Measurements from ENCODE around the gene CDX2.

CDX2 gene

DNA sequence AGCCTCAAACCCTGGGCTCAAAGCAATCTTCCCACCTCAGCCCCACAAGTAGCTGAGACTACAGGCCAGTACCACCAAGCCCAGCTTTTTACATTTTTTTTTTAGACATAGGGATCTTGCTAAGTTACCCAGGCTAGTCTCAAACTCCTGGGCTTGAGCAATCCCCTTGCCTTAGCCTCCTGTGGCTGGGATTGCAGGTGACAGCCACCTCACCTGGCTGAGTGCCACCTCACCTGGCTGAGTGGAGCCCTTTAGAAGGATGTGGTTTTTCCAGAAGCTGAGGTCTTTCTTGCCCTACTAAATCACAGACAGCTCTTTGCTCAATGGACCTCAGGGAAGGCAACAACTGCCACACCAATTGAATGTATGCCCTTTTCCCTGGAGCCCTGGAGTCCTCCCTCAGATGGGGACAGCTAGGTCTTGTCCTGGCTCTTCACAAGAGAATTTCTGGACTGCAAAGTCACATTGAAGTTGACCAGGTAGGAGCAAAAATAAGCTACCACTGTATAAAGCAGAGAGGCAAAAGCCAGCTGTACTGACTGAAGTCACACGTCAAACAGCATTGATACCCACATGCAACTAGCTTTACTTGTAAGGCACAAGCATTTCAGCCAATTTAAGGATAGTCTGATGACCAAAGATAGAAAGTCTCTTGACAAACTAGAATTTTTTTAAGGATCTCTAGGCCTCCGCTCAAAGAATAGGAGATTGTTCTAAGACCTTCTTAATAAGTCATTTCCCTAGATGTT, 35.4 kb downstream of the CDX2 start:
- in situ Hi-C loops (cut with HindIII; ENCODE audit: low sequenced_read_pairs): no loop called here

DNA sequence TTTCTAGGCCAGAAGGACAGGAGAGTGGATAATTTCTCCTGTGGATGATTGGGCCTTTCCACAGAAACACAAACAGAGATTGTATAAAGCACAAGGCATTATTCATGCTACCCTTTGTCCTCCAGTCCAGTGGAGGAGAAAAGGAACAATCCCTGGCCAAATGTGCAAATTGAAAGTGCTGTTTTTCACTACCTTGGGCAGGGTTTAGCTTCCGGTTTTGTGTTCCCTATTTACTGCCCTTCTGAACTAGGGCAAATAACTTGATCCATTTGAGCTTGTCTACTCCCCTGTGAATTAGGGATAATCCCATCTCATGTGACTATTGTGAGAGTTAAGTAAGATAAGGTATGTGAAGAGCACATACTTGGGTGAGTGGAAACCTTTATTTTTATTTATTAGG, 36.0 kb downstream of the CDX2 start:
- in situ Hi-C loops (cut with HindIII; ENCODE audit: low sequenced_read_pairs): no loop called here

GRCh38 chr13:27929868-27930267, 39.2 kb downstream of the CDX2 start:
- in situ Hi-C loops (cut with HindIII; ENCODE audit: low sequenced_read_pairs): no loop called here

DNA sequence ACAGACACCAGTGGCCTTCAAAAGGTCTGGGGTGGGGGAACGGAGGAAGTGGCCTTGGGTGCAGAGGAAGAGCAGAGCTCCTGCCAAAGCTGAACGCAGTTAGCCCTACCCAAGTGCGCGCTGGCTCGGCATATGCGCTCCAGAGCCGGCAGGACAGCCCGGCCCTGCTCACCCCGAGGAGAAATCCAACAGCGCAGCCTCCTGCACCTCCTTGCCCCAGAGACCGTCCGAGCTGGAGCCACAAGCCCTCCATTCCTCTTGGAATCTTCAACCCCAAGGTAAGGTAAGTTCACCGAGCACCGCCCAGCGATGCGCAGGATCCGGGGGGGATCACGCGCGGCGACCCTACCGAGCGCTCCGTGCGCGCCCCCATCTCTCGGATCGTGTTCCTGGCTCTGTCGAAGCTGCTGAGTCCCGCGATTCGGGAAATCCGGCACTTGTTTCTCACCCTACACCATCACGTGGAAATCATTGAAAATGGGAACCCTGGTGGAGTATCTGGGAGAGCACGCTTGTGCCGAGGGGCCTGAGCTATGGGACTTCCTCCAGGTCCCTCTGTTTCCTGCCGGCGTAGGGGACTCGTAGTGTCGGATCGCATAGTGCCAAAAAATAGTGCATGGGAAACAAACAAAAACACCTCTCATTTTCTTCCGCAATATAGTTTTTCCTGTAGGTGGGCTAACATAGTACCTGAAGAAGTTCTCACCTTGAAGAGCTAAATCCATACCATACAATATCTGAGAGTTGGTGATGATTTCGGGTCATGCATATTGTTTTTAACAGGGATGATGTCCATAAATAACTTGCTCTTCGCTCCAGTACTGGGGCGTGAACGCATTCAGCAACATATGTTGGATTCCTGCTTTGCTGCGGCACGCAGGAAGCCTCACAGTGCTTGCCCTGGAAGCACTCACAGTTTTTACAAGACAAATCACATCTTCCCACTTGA, 40.0 kb downstream of the CDX2 start:
- in situ Hi-C loops (cut with HindIII; ENCODE audit: low sequenced_read_pairs): no loop called here

- in situ Hi-C loops (cut with HindIII; ENCODE audit: low sequenced_read_pairs): no loop called here
Observed at GRCh38 chr13:27928353-27928804, 40.7 kb downstream of the CDX2 start.

DNA sequence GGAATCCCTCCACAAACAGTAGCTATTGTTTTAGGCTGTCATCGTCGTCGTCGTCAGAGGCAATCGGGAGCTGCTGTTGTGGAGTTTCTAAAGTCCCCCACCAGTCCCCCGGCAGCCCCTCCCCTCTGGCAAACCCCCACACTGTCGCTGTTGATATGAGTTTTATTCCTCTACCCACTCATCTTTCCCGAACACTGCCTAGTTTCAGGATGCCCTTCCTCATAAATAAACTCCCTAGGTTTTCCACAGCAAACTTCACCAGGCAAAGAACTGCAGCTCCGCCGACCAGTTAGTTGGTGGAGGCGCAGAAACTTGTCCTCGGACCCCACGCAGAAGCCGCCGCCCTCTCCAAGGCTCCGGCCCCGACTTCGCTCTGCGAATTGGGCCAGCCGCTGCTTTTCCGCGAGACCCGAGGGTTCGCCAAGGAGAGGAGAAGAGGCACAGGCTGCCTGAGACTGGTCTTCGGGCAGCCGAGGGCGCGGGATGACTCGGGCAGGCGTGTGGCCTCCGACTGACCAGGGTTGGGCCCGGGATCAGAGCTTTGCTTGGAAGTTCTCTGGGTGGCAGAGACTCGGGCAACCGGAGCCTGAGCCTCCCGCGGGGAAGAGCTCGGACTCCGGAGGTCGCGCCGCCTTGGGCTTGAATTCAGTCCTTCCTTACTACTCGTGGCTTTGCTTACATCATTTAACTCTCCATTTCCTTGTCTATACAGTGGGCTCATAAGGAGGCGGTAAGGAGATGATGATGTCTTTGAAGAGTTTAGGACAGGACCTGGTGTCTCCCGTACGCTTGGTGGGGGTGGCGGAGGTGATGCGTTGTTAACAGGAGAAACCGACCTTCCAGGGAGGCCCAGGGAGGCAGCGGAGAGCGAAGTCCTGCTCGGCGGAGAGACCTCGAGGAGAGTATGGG, 41.4 kb downstream of the CDX2 start:
- in situ Hi-C loops (cut with HindIII; ENCODE audit: low sequenced_read_pairs): no loop called here

DNA sequence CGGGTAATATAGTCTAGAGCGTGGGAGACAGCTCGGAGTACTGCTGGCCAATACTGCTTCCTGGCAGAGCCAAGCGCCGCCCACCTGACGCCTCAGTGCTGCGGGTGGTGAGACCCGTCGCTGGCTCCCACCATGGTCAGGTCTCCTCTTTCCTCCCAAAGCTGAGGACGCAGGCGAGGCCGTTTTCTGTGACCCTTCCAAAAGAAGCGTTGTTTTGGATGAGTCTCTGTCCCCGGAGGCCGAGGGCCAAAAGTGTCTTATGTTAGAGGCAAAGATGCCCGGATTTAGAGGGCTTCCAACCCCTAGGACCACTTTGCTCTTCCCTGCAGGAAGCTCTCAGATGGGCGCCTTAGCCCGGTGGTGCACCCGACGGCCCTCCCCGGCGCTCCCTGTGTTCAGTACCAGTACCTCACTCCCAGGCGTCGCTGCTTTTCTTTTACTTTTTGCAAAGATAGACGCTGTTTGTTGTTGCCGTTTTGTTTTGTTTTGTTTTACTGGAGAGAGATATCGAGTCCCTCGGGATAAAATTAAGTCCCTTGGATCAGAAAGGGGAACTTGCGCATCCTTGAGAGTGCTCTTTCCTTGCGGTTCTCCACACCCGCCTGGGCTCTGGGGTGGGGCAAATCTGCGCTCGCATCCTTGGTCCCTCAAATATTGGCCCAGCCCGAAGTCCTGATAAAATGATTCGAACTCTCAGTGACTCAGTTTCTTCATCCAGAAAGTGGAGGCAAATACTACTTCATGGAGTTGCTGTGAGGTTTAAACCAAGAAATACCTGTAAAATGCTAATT, 42.3 kb downstream of the CDX2 start:
- in situ Hi-C loops (cut with HindIII; ENCODE audit: low sequenced_read_pairs): no loop called here

DNA sequence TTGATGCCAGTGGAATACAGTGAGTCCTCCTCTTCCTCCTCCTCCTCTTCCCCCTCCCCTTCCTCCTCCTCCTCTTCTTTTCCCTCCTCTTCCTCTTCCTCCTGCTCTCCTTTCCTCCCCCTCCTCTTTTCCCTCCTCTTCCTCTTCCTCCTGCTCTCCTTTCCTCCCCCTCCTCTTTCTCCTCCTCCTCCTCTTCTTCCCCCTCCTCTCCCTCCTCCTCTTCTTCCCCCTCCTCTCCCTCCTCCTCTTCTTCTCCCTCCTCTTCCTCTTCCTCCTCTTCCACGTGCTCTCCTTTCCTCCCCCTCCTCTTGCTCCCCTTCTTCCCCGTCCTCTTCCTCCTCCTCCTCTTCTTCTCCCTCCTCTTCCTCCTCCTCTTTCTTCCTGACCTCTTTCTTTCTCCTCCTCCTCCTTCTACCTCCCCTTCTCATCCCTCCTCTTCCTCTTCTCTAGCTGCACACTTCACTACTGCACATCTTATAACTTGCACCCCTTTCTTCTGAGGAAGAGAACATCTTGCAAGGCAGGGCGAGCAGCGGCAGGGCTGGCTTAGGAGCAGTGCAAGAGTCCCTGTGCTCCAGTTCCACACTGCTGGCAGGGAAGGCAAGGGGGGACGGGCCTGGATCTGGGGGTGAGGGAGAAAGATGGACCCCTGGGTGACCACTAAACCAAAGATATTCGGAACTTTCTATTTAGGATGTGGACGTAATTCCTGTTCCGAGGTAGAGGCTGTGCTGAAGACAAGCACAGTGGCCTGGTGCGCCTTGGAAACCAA, 43.7 kb downstream of the CDX2 start:
- in situ Hi-C loops (cut with HindIII; ENCODE audit: low sequenced_read_pairs): no loop called here

GRCh38 chr13:27924529-27925141, 44.5 kb downstream of the CDX2 start:
- in situ Hi-C loops (cut with HindIII; ENCODE audit: low sequenced_read_pairs): no loop called here

DNA sequence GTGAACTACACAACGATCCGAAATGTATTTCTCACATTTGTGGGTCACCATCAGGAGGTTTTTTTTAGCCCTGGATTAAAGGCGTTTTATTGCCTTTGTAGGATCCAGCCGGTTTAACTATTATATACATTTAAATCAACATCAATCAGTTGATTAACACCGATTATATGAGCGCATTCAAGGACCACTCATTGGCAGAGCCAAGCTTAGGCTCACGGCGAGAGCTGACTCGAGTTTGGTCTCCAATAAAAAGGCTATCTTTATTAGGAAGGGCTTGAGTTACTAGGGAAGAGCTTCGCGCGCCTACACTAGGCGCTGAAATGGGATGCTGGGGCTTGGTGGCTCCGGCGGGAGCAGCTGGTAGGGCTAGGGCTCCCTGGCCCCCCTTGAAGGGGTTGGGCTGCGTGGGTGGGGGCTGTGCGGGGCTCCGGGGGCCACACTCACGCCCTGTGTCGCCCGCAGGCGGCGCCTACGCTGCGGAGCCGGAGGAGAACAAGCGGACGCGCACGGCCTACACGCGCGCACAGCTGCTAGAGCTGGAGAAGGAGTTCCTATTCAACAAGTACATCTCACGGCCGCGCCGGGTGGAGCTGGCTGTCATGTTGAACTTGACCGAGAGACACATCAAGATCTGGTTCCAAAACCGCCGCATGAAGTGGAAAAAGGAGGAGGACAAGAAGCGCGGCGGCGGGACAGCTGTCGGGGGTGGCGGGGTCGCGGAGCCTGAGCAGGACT, 45.2 kb downstream of the CDX2 start:
- in situ Hi-C loops (cut with HindIII; ENCODE audit: low sequenced_read_pairs): no loop called here

- in situ Hi-C loops (cut with HindIII; ENCODE audit: low sequenced_read_pairs): no loop called here
Observed at GRCh38 chr13:27922883-27923612, 46.1 kb downstream of the CDX2 start.

DNA sequence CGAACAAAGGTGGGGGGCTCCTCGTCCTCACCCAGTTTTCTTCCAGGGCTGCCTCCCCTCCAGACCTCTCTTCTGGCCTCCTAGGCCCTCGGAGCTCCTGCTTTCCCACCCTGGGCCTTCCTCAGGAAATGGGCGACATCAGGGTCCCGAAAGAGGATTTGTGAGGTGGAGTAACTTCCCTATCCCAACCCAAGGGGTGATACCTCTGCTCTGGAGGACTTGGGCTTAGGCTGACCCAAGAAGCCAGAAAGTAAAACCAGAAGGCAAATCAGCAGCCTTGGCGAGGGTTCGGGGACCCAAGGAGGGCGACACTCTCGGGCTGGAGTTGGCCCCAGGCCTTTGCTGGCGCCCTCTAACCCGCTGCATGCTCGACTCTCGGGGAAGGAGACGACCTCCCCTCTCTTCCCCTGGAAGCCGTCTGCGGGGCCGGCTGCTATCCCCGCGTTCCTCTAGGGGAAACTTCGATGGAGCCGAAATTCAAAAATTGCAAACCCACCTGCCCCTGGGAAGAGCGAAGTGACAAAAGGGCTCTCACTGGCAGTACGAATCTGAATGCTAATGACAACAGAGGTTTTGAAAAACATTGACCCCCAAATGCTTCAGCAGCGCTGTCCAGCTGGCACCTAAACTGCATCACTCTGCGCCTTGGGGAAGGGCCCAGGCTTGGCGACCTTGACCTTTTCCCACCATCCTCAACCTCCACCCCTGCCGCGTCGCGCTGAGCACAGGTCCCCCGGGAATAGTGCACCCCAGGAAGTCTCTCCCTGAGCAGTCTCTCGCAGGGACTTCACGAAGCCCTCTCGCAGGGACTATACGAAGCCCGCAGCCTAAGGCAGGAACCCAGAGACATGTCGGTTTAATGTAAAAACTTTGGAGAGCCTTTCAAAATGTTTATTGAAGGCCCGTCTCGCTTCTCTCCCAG, 46.9 kb downstream of the CDX2 start:
- in situ Hi-C loops (cut with HindIII; ENCODE audit: low sequenced_read_pairs): no loop called here

DNA sequence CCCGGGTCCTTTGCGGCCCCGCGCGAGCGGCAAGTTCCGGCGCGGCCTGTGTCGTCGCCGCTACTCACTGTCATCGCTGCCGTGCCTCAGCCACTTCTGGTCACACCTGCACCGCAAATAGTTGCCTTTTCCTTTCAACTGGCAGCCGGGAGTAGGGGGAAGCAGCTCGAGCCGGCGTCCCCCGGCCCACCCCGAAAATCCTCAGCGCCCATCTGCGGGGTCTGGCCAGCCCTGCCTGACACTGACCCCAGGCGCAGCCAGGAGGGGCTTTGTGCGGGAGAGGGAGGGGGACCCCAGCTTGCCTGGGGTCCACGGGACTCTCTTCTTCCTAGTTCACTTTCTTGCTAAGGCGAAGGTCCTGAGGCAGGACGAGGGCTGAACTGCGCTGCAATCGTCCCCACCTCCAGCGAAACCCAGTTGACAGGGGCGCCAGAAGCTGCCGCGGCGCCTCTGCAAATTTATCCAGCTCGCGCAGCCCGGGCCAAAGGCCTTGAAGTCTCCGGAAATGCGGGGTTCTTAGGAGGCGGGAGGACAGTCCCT, 47.6 kb downstream of the CDX2 start:
- in situ Hi-C loops (cut with HindIII; ENCODE audit: low sequenced_read_pairs): no loop called here

DNA sequence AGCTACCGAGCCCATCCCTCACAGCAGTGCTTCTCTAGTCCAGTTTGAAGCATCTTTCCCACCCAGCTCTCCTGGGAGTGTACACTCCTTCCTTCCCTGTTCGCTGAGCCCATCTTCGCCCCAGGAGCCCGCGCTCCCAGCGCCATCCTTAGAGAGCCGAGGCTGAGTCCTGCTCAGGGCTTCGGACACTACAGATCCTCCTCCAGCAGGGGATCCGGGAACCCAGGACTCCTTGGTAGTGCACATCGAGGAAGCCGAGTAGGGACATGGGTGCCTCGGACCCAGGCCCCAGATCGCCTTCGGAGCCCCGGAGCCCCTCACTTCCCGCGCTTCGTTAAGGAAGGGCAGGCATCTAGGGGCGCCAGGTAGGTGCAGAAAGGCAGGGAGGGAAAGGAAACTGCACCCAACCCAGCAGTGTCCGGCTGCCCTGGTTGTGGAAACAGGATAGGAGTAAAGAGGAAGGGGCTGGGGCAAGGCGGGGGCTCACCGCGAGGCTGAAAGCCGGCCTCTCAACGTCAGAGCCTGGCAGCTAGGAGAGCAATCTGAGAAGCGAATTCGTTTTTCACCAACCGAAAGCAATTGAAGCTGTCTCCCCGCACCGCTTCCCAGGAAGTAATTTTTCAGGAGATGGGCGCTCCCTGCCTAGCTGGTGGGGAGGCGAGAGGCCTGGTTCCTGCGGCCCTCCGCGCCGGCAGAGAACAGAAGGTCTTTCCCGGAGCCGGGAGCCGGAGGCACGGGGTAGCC, 48.3 kb downstream of the CDX2 start:
- in situ Hi-C loops (cut with HindIII; ENCODE audit: low sequenced_read_pairs): no loop called here

GRCh38 chr13:27919934-27920676, 49.0 kb downstream of the CDX2 start, which contains the start of gene PDX1:
TSS of gene PDX1 (plus strand) at chr13:27920000. CDS start at chr13:27920139, 139 bp downstream.
- in situ Hi-C loops (cut with HindIII; ENCODE audit: low sequenced_read_pairs): no loop called here
